Pancreas (tissue), 10 donors: Measurements from ENCODE around the gene BANF2. TPM values are rescaled to one million over a fixed set of nuclear protein-coding genes. Genes with fewer than 3 reads are reported as not detected.

Source experiments
- ATAC-seq, 4 donors: fragments of 200-7000 bp; cut with Tn5 transposase; one replicate each; pipeline versions ENCODE4 v1.8.0 to v1.9.1; 2020; ENCODE audit warnings: mild to moderate bottlenecking in 4 of 4, moderate library complexity in 4 of 4
- DNase-seq, 6 donors: peaks; one replicate each; pipeline ENCODE4 v3.0.0-alpha.2; 2020
- FAIRE-seq: peaks from 2 replicates; lab custom pipeline; 2012; peaks lifted over from hg19 to GRCh38; lab: Jason Lieb, UNC
- H3K27ac ChIP-seq, 4 donors: fragments of 200-600 bp; sonication (generic); 1 replicate in 3 of 4; 2 replicates in 1 of 4; pipeline versions ENCODE4 v1.5.0 to v1.8.0; 2020
- H3K27me3 ChIP-seq, 4 donors: fragments of 200-600 bp; one replicate each; pipeline ENCODE4 v1.8.0; 2021
- H3K36me3 ChIP-seq, 3 donors: fragments of 200-600 bp; sonication (generic) in 1 of 3; one replicate each; pipeline versions ENCODE4 v1.5.0 to v1.8.0; 2020 to 2021
- H3K4me1 ChIP-seq, 3 donors: fragments of 200-600 bp; one replicate each; pipeline ENCODE4 v1.8.0; 2021
- H3K4me3 ChIP-seq, 4 donors: fragments of 200-600 bp; sonication (generic) in 2 of 4; one replicate each; pipeline versions ENCODE4 v1.5.0 to v1.8.0; 2020 to 2021
- H3K9me3 ChIP-seq, 4 donors: fragments of 200-600 bp; one replicate each; pipeline ENCODE4 v1.8.0; 2021
- WGBS, 2 donors: extraction: QIAGEN DNeasy Blood & Tissue Kit; methylation state at CpG; one replicate each; pipeline ENCODE4 v1.1.7; 2013; 5-methylcytosine and 5-hydroxymethylcytosine counted together
- intact Hi-C, 3 donors: fragments of 100-400 bp; cut with DNase I; formaldehyde crosslinking; loops; one replicate each; pipeline versions ENCODE4 v1.11.1 to v1.14.2; 2022
- polyA plus RNA-seq, 2 donors: library from polyadenylated mRNA; stranded (reverse); fragments of 200-250 nt; gene quantifications; one replicate each; pipeline ENCODE4 v1.2.3, GENCODE V29; 2013
- total RNA-seq, 6 donors: library from RNA; stranded (reverse); fragmentation: NEBNext Ultra II Directional in 4 of 6; extraction: Animal tissue kit (Norgen Biotek cat#: 25700) in 4 of 6; gene quantifications; one replicate each; pipeline versions ENCODE4 v1.2.1 to v1.2.4, GENCODE V29; 2021 to 2023
- TF ChIP-seq, protein P1 (sequence below), 4 donors: fragments of 200-600 bp; sonication (generic) in 3 of 4; IDR thresholded peaks; one replicate each; pipeline versions ENCODE4 v1.5.0 to v1.8.0; 2021; ENCODE audit warnings: antibody characterized with exemption in 4 of 4
- donor health status: healthy with polysubstance abuse.
- donor health status: DM: no; HTN: no; CAD: no; lungs with moderate emphysema.
- donor health status: DM: no; HTN: no; CAD: no.
- donor health status: control.
- donor health status: control.
- donor health status: Bipolar disorder and iron deficiency.
- donor health status: DM: yes; HTN: yes; CAD: no.
- donor health status: DM: no; HTN: no; CAD: no.
- donor health status: DM: no; HTN: no; CAD: no.
- donor health status: DM: yes; HTN: yes; CAD: no.

Gene BANF2
- total and polyA plus RNA-seq, 8 donors, result 0.59 to 6.4 (median 1.5) TPM

DNA sequence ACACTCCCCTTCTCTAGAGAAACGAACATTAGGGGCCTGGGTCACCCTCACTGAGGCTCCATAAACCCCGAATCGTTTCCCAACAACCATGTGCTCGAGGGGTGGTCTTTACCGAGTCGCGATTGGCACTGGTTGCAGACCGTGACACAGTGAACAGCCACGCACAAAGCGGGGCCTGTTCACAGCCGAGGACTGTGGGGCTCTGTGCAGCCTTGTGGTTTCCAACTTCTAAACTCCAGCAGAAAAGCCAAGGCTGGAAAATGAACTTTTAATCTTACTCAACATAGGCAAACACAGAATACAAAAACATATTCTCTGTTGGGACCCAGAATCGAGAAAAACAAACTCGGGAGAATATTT lies 36.7 kb upstream of the BANF2 start:
- FAIRE-seq, result no peak
- Histone ChIP-seq H3K27ac (peak overlapping the region in 3 of 4 donors; percentile 45 to 73 (median 64)), H3K4me1 (peaks cover 37 to 66% (median 52%) of the 10 kb centered on the region in 3 donors), H3K27me3 (no peaks in the 10 kb centered on the region), H3K9me3 (no peaks in the 10 kb centered on the region), H3K4me3 (no peak overlapping the region), H3K36me3 (peaks cover 0 to 21% (median 11%) of the 10 kb centered on the region in 3 donors)
- TF ChIP-seq, protein P1, sequence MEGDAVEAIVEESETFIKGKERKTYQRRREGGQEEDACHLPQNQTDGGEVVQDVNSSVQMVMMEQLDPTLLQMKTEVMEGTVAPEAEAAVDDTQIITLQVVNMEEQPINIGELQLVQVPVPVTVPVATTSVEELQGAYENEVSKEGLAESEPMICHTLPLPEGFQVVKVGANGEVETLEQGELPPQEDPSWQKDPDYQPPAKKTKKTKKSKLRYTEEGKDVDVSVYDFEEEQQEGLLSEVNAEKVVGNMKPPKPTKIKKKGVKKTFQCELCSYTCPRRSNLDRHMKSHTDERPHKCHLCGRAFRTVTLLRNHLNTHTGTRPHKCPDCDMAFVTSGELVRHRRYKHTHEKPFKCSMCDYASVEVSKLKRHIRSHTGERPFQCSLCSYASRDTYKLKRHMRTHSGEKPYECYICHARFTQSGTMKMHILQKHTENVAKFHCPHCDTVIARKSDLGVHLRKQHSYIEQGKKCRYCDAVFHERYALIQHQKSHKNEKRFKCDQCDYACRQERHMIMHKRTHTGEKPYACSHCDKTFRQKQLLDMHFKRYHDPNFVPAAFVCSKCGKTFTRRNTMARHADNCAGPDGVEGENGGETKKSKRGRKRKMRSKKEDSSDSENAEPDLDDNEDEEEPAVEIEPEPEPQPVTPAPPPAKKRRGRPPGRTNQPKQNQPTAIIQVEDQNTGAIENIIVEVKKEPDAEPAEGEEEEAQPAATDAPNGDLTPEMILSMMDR (IDR thresholded peaks at IDR 0.05), result no peak
- peak in 2 of 6 donors; percentile 13 to 56 for DNase-seq
- ATAC-seq, result peak in 2 of 4 donors; percentile 12 to 18
- intact Hi-C loops, result no loop called here
- 38 to 43% methylated on average over 13 of the region's 13 CpGs for WGBS, 2 donors

DNA sequence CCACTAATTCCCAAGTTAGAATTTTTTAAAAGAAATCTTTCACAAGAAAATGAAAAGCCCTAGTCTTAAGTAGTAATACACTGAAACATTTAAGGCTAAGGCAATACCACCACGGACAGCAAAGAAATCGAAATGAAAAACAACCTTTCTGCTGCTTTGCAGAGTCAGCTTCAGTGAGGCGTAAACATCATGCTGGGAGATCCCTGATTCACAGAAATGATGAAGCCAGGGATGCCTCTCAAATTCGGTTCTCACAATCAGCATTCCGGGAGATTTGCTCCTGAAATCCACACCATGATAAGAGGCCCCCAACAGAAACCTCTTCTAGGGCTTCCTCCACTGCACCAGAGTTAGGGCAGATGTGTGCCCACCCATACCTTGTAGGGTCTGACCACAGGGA lies 36.3 kb upstream of the BANF2 start:
- peaks cover 0 to 16% (median 7%) of the 10 kb centered on the region in 3 donors for H3K36me3 ChIP-seq
- H3K27ac ChIP-seq, result peak overlapping the region in 3 of 4 donors; percentile 45 to 73 (median 64)
- FAIRE-seq (no peak), ATAC-seq (peak in 2 of 4 donors; percentile 6 to 7), DNase-seq (no peak)
- no peaks in the 10 kb centered on the region for H3K9me3 ChIP-seq
- peaks cover 38 to 66% (median 52%) of the 10 kb centered on the region in 3 donors for H3K4me1 ChIP-seq
- H3K4me3 ChIP-seq, result no peak overlapping the region
- intact Hi-C loops, result no loop called here
- H3K27me3 ChIP-seq, result no peaks in the 10 kb centered on the region
- WGBS, 2 donors, result 34 to 42% methylated on average over 5 of the region's 5 CpGs
- TF ChIP-seq, protein P1 (IDR thresholded peaks at IDR 0.05), result no peak

DNA sequence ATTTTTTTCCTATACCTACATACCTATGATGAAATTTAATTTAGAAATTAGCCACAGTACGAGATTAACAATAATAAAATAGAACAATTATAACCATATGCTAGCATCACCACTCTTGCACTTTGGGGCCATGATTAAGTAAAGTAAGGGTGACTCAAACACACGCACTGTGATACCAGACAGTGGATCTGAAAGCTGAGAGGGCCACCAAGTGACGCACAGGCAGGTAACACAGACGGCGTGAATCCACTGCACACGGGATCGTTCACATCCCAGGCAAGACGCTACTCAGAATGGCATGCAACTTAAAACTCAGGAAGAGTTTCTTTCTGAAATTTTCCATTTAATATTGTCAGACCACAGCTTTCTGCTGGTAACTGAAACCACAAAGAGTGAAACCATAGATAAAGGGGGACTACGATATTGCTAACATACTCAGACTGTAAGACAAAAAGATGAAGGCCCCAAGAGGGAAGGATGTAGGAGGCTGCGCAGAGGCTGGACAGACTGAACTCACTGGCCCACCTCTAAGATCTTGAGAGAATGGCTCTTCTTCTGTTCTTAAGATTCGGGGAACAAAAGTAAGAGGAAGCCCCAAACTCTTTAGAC lies 35.6 kb upstream of the BANF2 start:
- Histone ChIP-seq H3K9me3 (no peaks in the 10 kb centered on the region), H3K4me1 (peaks cover 39 to 66% (median 58%) of the 10 kb centered on the region in 3 donors), H3K27ac (peak overlapping the region in 3 of 4 donors; percentile 45 to 73 (median 64)), H3K27me3 (no peaks in the 10 kb centered on the region), H3K36me3 (peaks cover 0 to 13% (median 4%) of the 10 kb centered on the region in 3 donors), H3K4me3 (no peak overlapping the region)
- intact Hi-C loops, result no loop called here
- peak in 1 of 6 donors; percentile 33 for DNase-seq
- TF ChIP-seq, protein P1 (IDR thresholded peaks at IDR 0.05), result no peak
- peak; percentile 34 to 50 (median 40) for ATAC-seq
- WGBS, 2 donors, result 41 to 43% methylated on average over 11 of the region's 11 CpGs
- no peak for FAIRE-seq

DNA sequence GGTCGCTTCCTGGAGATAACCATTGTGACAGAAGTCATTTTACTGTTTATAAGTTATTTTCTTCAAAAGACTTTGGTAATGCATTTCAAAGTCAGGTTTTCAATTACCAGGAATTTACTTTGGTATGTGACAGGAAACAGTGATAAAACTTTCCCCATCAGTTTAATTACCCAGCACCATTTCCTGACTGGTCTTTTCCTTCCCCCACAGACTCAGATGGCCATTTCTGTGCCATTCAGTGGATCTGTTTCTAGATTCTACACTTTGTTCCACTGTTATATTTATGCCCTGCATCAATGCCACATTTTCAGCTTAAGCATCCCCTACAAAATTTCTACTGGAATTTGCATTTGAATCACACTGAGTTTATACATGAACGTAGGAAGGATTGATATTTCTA lies 34.0 kb upstream of the BANF2 start:
- WGBS, 2 donors, result 40% methylated on average over 2 of the region's 2 CpGs
- Histone ChIP-seq H3K4me3 (no peak overlapping the region), H3K27me3 (no peaks in the 10 kb centered on the region), H3K4me1 (peaks cover 33 to 77% (median 57%) of the 10 kb centered on the region in 3 donors), H3K27ac (peak overlapping the region in 2 of 4 donors; percentile 0 to 73), H3K9me3 (no peaks in the 10 kb centered on the region), H3K36me3 (peaks cover 0 to 8% (median 0%) of the 10 kb centered on the region in 3 donors)
- peak in 1 of 6 donors; percentile 1 for DNase-seq
- TF ChIP-seq, protein P1 (IDR thresholded peaks at IDR 0.05), result no peak
- no peak for ATAC-seq
- FAIRE-seq, result no peak
- intact Hi-C loops, result no loop called here

DNA sequence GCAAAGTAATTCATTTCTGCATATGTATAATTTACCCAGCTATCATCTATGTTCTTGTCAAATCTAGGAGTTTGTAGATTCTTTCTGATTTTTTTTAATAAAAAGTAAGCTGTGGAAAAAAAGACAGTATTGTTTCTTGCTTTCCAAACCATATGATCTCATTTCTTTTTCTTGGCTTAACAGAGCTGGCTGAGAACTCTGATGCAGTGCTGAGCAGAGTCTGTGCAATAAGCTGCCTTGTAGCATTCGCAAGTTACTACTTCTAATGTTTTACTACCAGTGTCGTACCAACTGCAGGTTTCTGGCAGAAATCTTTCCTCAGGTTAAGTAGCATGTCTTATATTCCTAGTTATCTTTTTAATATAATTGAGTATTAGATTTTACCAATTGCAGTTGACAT lies 33.3 kb upstream of the BANF2 start:
- DNase-seq, result peak in 1 of 6 donors; percentile 4
- TF ChIP-seq, protein P1 (IDR thresholded peaks at IDR 0.05), result no peak
- no peak for FAIRE-seq
- H3K9me3 ChIP-seq, result no peaks in the 10 kb centered on the region
- peaks cover 32 to 72% (median 59%) of the 10 kb centered on the region in 3 donors for H3K4me1 ChIP-seq
- WGBS, 2 donors, result 27 to 37% methylated on average over 2 of the region's 2 CpGs
- no peak overlapping the region for H3K4me3 ChIP-seq
- no peaks in the 10 kb centered on the region for H3K27me3 ChIP-seq
- intact Hi-C loops, result no loop called here
- ATAC-seq, result peak in 2 of 4 donors; percentile 12 to 22
- H3K27ac ChIP-seq, result peak overlapping the region in 2 of 4 donors; percentile 0 to 73
- peaks cover 0 to 8% (median 0%) of the 10 kb centered on the region in 3 donors for H3K36me3 ChIP-seq
